H1 (cell line): ENCODE data around the gene COL4A4. TPM values are rescaled to one million over a fixed set of nuclear protein-coding genes. Genes with fewer than 3 reads are reported as not detected.

Experiments used
- CTCF ChIA-PET: fragments of 300-600 bp; sonication (Branson Sonifier 250); formaldehyde crosslinking; loops from one replicate; lab custom pipeline; 2021; ENCODE audit not compliant: partially characterized antibody; lab: Charles Lee
- POLR2A ChIA-PET: fragments of 300-600 bp; sonication (Branson Sonifier 250); formaldehyde crosslinking; loops from one replicate; lab custom pipeline; 2021; ENCODE audit warnings: inconsistent platforms; ENCODE audit not compliant: partially characterized antibody; lab: Charles Lee
- DNase-seq, 2 experiments: peaks; one replicate each; pipeline versions ENCODE4 v3.0.0 to v3.0.0-alpha.2; 2010 to 2022; ENCODE audit warnings: low spot score in 2 of 2, low read depth in 1 of 2, mixed read lengths in 1 of 2
- FAIRE-seq: peaks from 2 replicates; lab custom pipeline; 2011; peaks lifted over from hg19 to GRCh38; lab: Jason Lieb, UNC
- H2AFZ ChIP-seq: 2 replicates; pipeline ENCODE4 v1.8.1; 2012; ENCODE audit warnings: low read length, inconsistent platforms
- H2AK5ac ChIP-seq: 2 replicates; pipeline ENCODE4 v1.6.1; 2013; ENCODE audit warnings: low read depth, low read length
- H2BK120ac ChIP-seq: replicated peaks from 2 replicates; pipeline ENCODE3; 2013; ENCODE audit warnings: low read depth, low read length, inconsistent platforms
- H2BK12ac ChIP-seq: 2 replicates; pipeline ENCODE4 v1.6.1; 2013; ENCODE audit warnings: low read depth, low read length
- H2BK15ac ChIP-seq: 2 replicates; pipeline ENCODE4 v1.6.1; 2013; ENCODE audit warnings: low read length
- H2BK20ac ChIP-seq: 2 replicates; pipeline ENCODE4 v1.6.1; 2013; ENCODE audit warnings: low read length
- H2BK5ac ChIP-seq: 2 replicates; pipeline ENCODE4 v1.6.1; 2013; ENCODE audit warnings: low read depth, low read length
- H3K14ac ChIP-seq: 2 replicates; pipeline ENCODE4 v1.6.1; 2013; ENCODE audit warnings: inconsistent platforms; ENCODE audit not compliant: insufficient read length
- H3K18ac ChIP-seq: 2 replicates; pipeline ENCODE4 v1.6.1; 2013; ENCODE audit warnings: low read length; ENCODE audit errors: extremely low read depth
- H3K23ac ChIP-seq: 2 replicates; pipeline ENCODE4 v1.6.1; 2013; ENCODE audit warnings: inconsistent platforms; ENCODE audit not compliant: insufficient read length
- H3K23me2 ChIP-seq: 2 replicates; pipeline ENCODE4 v1.6.1; 2013; ENCODE audit warnings: low read depth, low read length
- H3K27ac ChIP-seq: 2 replicates; pipeline ENCODE4 v1.6.1; 2011; ENCODE audit warnings: low read depth, low read length, inconsistent platforms
- H3K27me3 ChIP-seq, 4 experiments: replicated peaks in 1 of 4; 1 replicate in 1 of 4; 2 replicates in 3 of 4; pipeline versions ENCODE4 v1.6.1 to v1.8.1; 2011 to 2013; ENCODE audit warnings: low read length in 3 of 4, mild to moderate bottlenecking in 3 of 4, inconsistent platforms in 2 of 4, mixed read lengths in 2 of 4, moderate library complexity in 1 of 4; ENCODE audit not compliant: control insufficient read depth in 3 of 4, insufficient read depth in 3 of 4; ENCODE audit errors: extremely low read depth in 1 of 4
- H3K36me3 ChIP-seq, 4 experiments: 2 replicates each; pipeline versions ENCODE4 v1.6.1 to v1.8.1; 2011 to 2013; ENCODE audit warnings: mild to moderate bottlenecking in 4 of 4, low read length in 3 of 4, moderate library complexity in 2 of 4, control low read depth in 1 of 4, inconsistent platforms in 1 of 4; ENCODE audit not compliant: insufficient read depth in 4 of 4, control insufficient read depth in 2 of 4
- H3K4ac ChIP-seq: replicated peaks from 2 replicates; pipeline ENCODE3; 2013; ENCODE audit warnings: low read length, low read depth, mixed read lengths, inconsistent platforms; ENCODE audit not compliant: insufficient read length
- H3K4me1 ChIP-seq, 4 experiments: replicated peaks in 1 of 4; 1 replicate in 1 of 4; 2 replicates in 3 of 4; pipeline versions ENCODE4 v1.6.1 to v1.8.1; 2011 to 2013; ENCODE audit warnings: low read length in 3 of 4, inconsistent platforms in 2 of 4, mixed read lengths in 1 of 4; ENCODE audit not compliant: insufficient read depth in 4 of 4, control insufficient read depth in 3 of 4
- H3K4me2 ChIP-seq, 2 experiments: 2 replicates each; pipeline versions ENCODE4 v1.6.1 to v1.8.1; 2011 to 2013; ENCODE audit warnings: low read depth in 2 of 2, low read length in 2 of 2, control low read depth in 1 of 2, inconsistent platforms in 1 of 2, mild to moderate bottlenecking in 1 of 2; ENCODE audit not compliant: insufficient read depth in 1 of 2
- H3K4me3 ChIP-seq, 4 experiments: fragments of 200-600, 300-600 bp in 1 of 4; sonication (generic), shearing (Covaris generic), sonication (Bioruptor Twin) in 1 of 4; 2 replicates each; pipeline versions ENCODE4 v1.5.1 to v1.8.1; 2011 to 2016; ENCODE audit warnings: low read length in 4 of 4, low read depth in 3 of 4, control low read depth in 2 of 4, inconsistent platforms in 2 of 4, mild to moderate bottlenecking in 2 of 4, mixed read lengths in 1 of 4, moderate library complexity in 1 of 4; ENCODE audit not compliant: insufficient read depth in 2 of 4; ENCODE audit errors: extremely low read depth in 1 of 4
- H3K56ac ChIP-seq: replicated peaks from 2 replicates; pipeline ENCODE3; 2013; ENCODE audit warnings: low read depth, mild to moderate bottlenecking, mixed read lengths, low read length, inconsistent platforms; ENCODE audit not compliant: insufficient read length
- H3K79me1 ChIP-seq: 2 replicates; pipeline ENCODE4 v1.6.1; 2013; ENCODE audit warnings: low read depth, low read length, control low read depth
- H3K79me2 ChIP-seq, 2 experiments: 2 replicates each; pipeline versions ENCODE4 v1.6.1 to v1.8.1; 2012 to 2013; ENCODE audit warnings: low read length in 2 of 2, mild to moderate bottlenecking in 2 of 2, inconsistent platforms in 1 of 2; ENCODE audit not compliant: insufficient read depth in 2 of 2, control insufficient read depth in 1 of 2
- H3K9ac ChIP-seq, 4 experiments: replicated peaks in 1 of 4; 1 replicate in 1 of 4; 2 replicates in 3 of 4; pipeline versions ENCODE4 v1.6.1 to v1.8.1; 2011 to 2013; ENCODE audit warnings: low read depth in 3 of 4, low read length in 3 of 4, control low read depth in 2 of 4, mild to moderate bottlenecking in 2 of 4, moderate library complexity in 2 of 4, inconsistent platforms in 1 of 4; ENCODE audit errors: extremely low read depth in 1 of 4
- H3K9me3 ChIP-seq, 2 experiments: 2 replicates each; pipeline versions ENCODE4 v1.6.1 to v1.8.1; 2012 to 2013; ENCODE audit warnings: mild to moderate bottlenecking in 2 of 2, moderate library complexity in 2 of 2, control low read depth in 1 of 2, inconsistent platforms in 1 of 2, low read depth in 1 of 2, low read length in 1 of 2, mixed read lengths in 1 of 2; ENCODE audit not compliant: insufficient read depth in 2 of 2
- H4K20me1 ChIP-seq, 2 experiments: replicated peaks in 1 of 2; 2 replicates each; pipeline versions ENCODE3 to v1.8.1; 2011 to 2013; ENCODE audit warnings: inconsistent platforms in 2 of 2, low read length in 2 of 2, mild to moderate bottlenecking in 1 of 2; ENCODE audit not compliant: insufficient read depth in 2 of 2, control insufficient read depth in 1 of 2
- H4K5ac ChIP-seq: 2 replicates; pipeline ENCODE4 v1.6.1; 2013; ENCODE audit warnings: low read length, low read depth, mixed read lengths, inconsistent platforms; ENCODE audit not compliant: insufficient read length
- H4K8ac ChIP-seq: 2 replicates; pipeline ENCODE4 v1.8.0; 2013; ENCODE audit warnings: mild to moderate bottlenecking, moderate library complexity, low read length, inconsistent platforms; ENCODE audit not compliant: insufficient read depth; ENCODE audit errors: extremely low read depth
- H4K91ac ChIP-seq: replicated peaks from 2 replicates; pipeline ENCODE3; 2013; ENCODE audit warnings: low read length, mixed read lengths, inconsistent platforms; ENCODE audit not compliant: insufficient read length
- CBX5 ChIP-seq: fragments of 300-800, 300-1000 bp; sonication (generic); IDR thresholded peaks from 2 replicates; pipeline ENCODE4 v1.7.1; 2016; ENCODE audit warnings: antibody characterized with exemption, low read length, low read depth
- CTCF ChIP-seq, 3 experiments: IDR thresholded peaks; 1 replicate in 2 of 3; 2 replicates in 1 of 3; pipeline versions ENCODE4 v1.5.1 to v1.6.1; 2011; ENCODE audit warnings: low read length in 3 of 3, mild to moderate bottlenecking in 3 of 3, inconsistent platforms in 2 of 3, low read depth in 1 of 3, moderate library complexity in 1 of 3; ENCODE audit not compliant: insufficient read depth in 1 of 3; ENCODE audit errors: control extremely low read depth in 1 of 3
- HDAC2 ChIP-seq, 2 experiments: fragments of 300-600 bp in 1 of 2; sonication (generic) in 1 of 2; IDR thresholded peaks; 2 replicates each; pipeline ENCODE4 v1.6.1; 2011 to 2012; ENCODE audit warnings: low read depth in 2 of 2, low read length in 2 of 2, mild to moderate bottlenecking in 2 of 2, moderate library complexity in 2 of 2, borderline replicate concordance in 1 of 2, inconsistent platforms in 1 of 2
- KDM5A ChIP-seq: fragments of 200-600 bp; IDR thresholded peaks from 2 replicates; pipeline ENCODE4 v1.7.1; 2012; ENCODE audit warnings: mild to moderate bottlenecking, low read length, inconsistent platforms, mixed read lengths
- POU5F1 ChIP-seq: IDR thresholded peaks from 2 replicates; pipeline ENCODE4 v1.6.1; 2011; ENCODE audit warnings: low read depth, mild to moderate bottlenecking, low read length, moderate library complexity
- SIN3A ChIP-seq, 2 experiments: IDR thresholded peaks in 1 of 2; conservative IDR thresholded peaks in 1 of 2; 2 replicates each; pipeline ENCODE4 v1.6.1; 2011 to 2012; ENCODE audit warnings: low read length in 2 of 2, improper control_type of control experiment in 1 of 2, low read depth in 1 of 2, mild to moderate bottlenecking in 1 of 2
- SP4 ChIP-seq: IDR thresholded peaks from 2 replicates; pipeline ENCODE4 v1.6.1; 2012; ENCODE audit warnings: low read length, inconsistent platforms
- SRF ChIP-seq: IDR thresholded peaks from 2 replicates; pipeline ENCODE4 v1.6.1; 2011; ENCODE audit warnings: mild to moderate bottlenecking, low read depth, low read length, moderate library complexity
- TAF1 ChIP-seq: IDR thresholded peaks from 2 replicates; pipeline ENCODE4 v1.6.1; 2011; ENCODE audit warnings: mild to moderate bottlenecking, low read depth, low read length
- WGBS, 2 experiments: shearing (Covaris generic) in 1 of 2; methylation state at CpG; one replicate each; pipeline versions ENCODE4 v1.1.6 to v1.1.7; 2013 to 2015; ENCODE audit warnings: low lambda C conversion rate in 2 of 2, mixed read lengths in 2 of 2, inconsistent platforms in 1 of 2, low coverage in 1 of 2, missing lambda C conversion rate in 1 of 2; ENCODE audit not compliant: insufficient replicate concordance in 2 of 2, insufficient coverage in 1 of 2, insufficient read length in 1 of 2; ENCODE audit errors: extremely low coverage in 1 of 2, missing lambda C conversion rate in 1 of 2; 5-methylcytosine and 5-hydroxymethylcytosine counted together
- polyA plus RNA-seq, 7 experiments: library from polyadenylated mRNA; depleted of rRNA in 3 of 7; stranded (reverse) in 5 of 7; unstranded in 2 of 7; fragments of >200 nt in 5 of 7; fragments of 200-250 nt in 2 of 7; gene quantifications; 1 replicate in 5 of 7; 2 replicates in 1 of 7; 4 replicates in 1 of 7; pipeline versions ENCODE4 v1.2.1 to v1.2.3, GENCODE V29; 2011 to 2013; ENCODE audit warnings: missing spikeins in 2 of 7, mixed read lengths in 2 of 7
- total RNA-seq: library from RNA; stranded (reverse); fragmentation: NEBNext Ultra II Directional; extraction: Animal tissue kit (Norgen Biotek cat#: 25700); gene quantifications from 2 replicates; pipeline ENCODE4 v1.2.1, GENCODE V29; 2021
- TF ChIP-seq, protein P1 (sequence below): IDR thresholded peaks from 2 replicates; pipeline ENCODE4 v1.6.1; 2011; ENCODE audit warnings: low read depth, mild to moderate bottlenecking, low read length; ENCODE audit not compliant: insufficient read depth

Gene COL4A4
- total and polyA plus RNA-seq, 2 of the 8 experiments (the other 6 are each of a cell fraction or from before 2014, with no cell fraction given), result 0.33 to 1.7 TPM

- H3K4me3 ChIP-seq, result no peak overlapping the region
- TF ChIP-seq KDM5A, result no peak
- TF ChIP-seq HDAC2 (IDR thresholded peaks at IDR 0.05; ENCODE audit: borderline replicate concordance in 1 of 2, low read depth in 2 of 2, low read length in 2 of 2), result no peak
- no peak for TF ChIP-seq SIN3A (conservative IDR thresholded peaks at IDR 0.05 in 1 of 2, IDR thresholded peaks at IDR 0.05 in 1 of 2; ENCODE audit: low read depth in 1 of 2, low read length in 2 of 2)
- TF ChIP-seq SRF, result no peak
- TF ChIP-seq, protein P1, sequence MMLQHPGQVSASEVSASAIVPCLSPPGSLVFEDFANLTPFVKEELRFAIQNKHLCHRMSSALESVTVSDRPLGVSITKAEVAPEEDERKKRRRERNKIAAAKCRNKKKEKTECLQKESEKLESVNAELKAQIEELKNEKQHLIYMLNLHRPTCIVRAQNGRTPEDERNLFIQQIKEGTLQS, result no peak
- no peak for TF ChIP-seq TAF1
- no peak for TF ChIP-seq POU5F1
- TF ChIP-seq SP4, result no peak
- no peak for TF ChIP-seq CTCF (IDR thresholded peaks at IDR 0.05; ENCODE audit: control extremely low read depth in 1 of 3, insufficient read depth in 1 of 3, low read depth in 1 of 3, low read length in 3 of 3)
- TF ChIP-seq CBX5, result no peak
Measured at GRCh38 chr2:227006189-227006897, 157.7 kb downstream of the COL4A4 start.

More at GRCh38 chr2:227006189-227006897, 157.7 kb downstream of the COL4A4 start:
- Histone ChIP-seq H2BK120ac (no peak overlapping the region), H3K79me2 (no peaks in the 10 kb centered on the region), H3K36me3 (no peaks in the 10 kb centered on the region; a peak in 1 of 8 replicates), H3K56ac (no peak overlapping the region), H3K23me2 (no peaks in the 10 kb centered on the region), H3K9me3 (no peaks in the 10 kb centered on the region), H4K91ac (no peak overlapping the region), H4K20me1 (no peaks in the 10 kb centered on the region), H2AFZ (no peak overlapping the region), H3K4me1 (peaks cover 0 to 3% (median 0%) of the 10 kb centered on the region in 4 experiments; a peak in 2 of 7 replicates), H2BK5ac (no peak overlapping the region), H3K9ac (no peak overlapping the region), H3K18ac (no peak overlapping the region), H3K27ac (no peak overlapping the region), H3K4ac (no peak overlapping the region), H2AK5ac (no peak overlapping the region), H2BK20ac (no peak overlapping the region), H3K23ac (no peak overlapping the region), H2BK12ac (no peak overlapping the region), H2BK15ac (no peak overlapping the region), H4K5ac (no peak overlapping the region), H4K8ac (no peak overlapping the region), H3K4me2 (no peak overlapping the region), H3K14ac (no peak overlapping the region), H3K27me3 (no peaks in the 10 kb centered on the region), H3K79me1 (no peaks in the 10 kb centered on the region)
- POLR2A ChIA-PET, result no interaction called here
- WGBS, 2 experiments, result 92% methylated on average over 16 of the region's 16 CpGs; no CpG with 5 or more reads in 1 of the 2 experiments
- DNase-seq (no peak), FAIRE-seq (no peak)
- CTCF ChIA-PET, result no interaction called here
